Kidney epithelial cell (primary cell): ENCODE measurements around the gene SUPT7L. TPM values are rescaled to one million over a fixed set of nuclear protein-coding genes. Genes with fewer than 3 reads are reported as not detected.

Experiments
- DNase-seq: peaks from one replicate; pipeline ENCODE4 v3.0.0-alpha.2; 2010; ENCODE audit warnings: low read depth
- H3K27me3 ChIP-seq: 2 replicates; pipeline ENCODE4 v1.6.0; 2011; ENCODE audit warnings: low read length; ENCODE audit not compliant: control insufficient read depth, insufficient read depth
- H3K36me3 ChIP-seq: 2 replicates; pipeline ENCODE4 v1.5.1; 2011; ENCODE audit warnings: low read length; ENCODE audit not compliant: control insufficient read depth, insufficient read depth
- H3K4me3 ChIP-seq: 2 replicates; pipeline ENCODE4 v1.5.1; 2011; ENCODE audit warnings: low read depth, mild to moderate bottlenecking, control low read depth, low read length
- total RNA-seq: library from RNA; depleted of rRNA; stranded (reverse); fragments of >200 nt; gene quantifications from 2 replicates; pipeline ENCODE4 v1.2.3, GENCODE V29; 2015
- TF ChIP-seq, protein P1 (sequence below): IDR thresholded peaks from 2 replicates; pipeline ENCODE4 v1.5.1; 2011; ENCODE audit warnings: mild to moderate bottlenecking, moderate library complexity, low read length, control low read depth, inconsistent platforms; ENCODE audit not compliant: insufficient read depth, poor library complexity, severe bottlenecking

Gene SUPT7L
- total RNA-seq, 1 donor from 2014 or later, result 25.6 TPM

DNA sequence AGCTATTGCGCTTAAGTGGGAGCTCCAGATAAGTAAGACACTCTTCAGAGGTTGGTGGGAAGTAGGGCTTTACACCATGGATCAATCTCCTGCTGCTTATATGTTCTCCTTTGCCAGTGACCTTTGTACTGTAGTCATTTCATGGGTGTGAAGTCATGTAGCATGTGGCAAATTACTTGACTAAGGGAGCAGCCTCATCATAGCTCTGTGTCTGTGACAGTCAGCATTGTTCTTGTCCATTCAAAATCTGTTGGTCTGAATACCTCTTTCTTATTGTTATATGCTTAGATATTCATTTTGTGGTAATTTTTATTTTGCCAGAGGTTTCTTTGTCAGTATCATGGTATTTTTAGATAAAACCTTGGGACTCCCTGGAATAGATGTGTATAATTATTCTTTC, 18.4 kb upstream of the SUPT7L start:
- Histone ChIP-seq H3K36me3 (peaks cover 2% of the 10 kb centered on the region), H3K27me3 (no peaks in the 10 kb centered on the region), H3K4me3 (no peak overlapping the region)
- TF ChIP-seq, protein P1, sequence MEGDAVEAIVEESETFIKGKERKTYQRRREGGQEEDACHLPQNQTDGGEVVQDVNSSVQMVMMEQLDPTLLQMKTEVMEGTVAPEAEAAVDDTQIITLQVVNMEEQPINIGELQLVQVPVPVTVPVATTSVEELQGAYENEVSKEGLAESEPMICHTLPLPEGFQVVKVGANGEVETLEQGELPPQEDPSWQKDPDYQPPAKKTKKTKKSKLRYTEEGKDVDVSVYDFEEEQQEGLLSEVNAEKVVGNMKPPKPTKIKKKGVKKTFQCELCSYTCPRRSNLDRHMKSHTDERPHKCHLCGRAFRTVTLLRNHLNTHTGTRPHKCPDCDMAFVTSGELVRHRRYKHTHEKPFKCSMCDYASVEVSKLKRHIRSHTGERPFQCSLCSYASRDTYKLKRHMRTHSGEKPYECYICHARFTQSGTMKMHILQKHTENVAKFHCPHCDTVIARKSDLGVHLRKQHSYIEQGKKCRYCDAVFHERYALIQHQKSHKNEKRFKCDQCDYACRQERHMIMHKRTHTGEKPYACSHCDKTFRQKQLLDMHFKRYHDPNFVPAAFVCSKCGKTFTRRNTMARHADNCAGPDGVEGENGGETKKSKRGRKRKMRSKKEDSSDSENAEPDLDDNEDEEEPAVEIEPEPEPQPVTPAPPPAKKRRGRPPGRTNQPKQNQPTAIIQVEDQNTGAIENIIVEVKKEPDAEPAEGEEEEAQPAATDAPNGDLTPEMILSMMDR, result no peak
- DNase-seq, result no peak

DNA sequence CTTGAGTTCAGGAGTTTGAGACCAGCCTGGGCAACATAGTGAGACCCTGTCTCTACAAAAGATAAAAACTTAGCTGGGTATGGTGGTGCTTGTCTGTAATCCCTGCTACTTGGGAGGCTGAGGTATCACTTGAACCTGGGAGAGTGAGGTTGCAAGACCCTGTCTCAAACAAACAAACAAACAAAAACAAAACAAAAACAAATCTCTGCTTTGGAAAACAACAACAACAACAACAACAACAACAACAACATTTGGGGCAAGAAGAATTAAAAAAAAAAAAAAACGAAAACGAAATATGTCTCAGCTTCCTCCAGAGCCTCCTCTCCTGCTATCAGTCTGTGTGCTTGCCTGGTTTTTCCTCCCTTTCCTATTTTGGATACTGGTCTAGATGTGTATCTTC, 17.2 kb upstream of the SUPT7L start:
- no peak for DNase-seq
- Histone ChIP-seq H3K4me3 (no peak overlapping the region), H3K36me3 (peaks cover 2% of the 10 kb centered on the region), H3K27me3 (no peaks in the 10 kb centered on the region)
- TF ChIP-seq, protein P1, result no peak

DNA sequence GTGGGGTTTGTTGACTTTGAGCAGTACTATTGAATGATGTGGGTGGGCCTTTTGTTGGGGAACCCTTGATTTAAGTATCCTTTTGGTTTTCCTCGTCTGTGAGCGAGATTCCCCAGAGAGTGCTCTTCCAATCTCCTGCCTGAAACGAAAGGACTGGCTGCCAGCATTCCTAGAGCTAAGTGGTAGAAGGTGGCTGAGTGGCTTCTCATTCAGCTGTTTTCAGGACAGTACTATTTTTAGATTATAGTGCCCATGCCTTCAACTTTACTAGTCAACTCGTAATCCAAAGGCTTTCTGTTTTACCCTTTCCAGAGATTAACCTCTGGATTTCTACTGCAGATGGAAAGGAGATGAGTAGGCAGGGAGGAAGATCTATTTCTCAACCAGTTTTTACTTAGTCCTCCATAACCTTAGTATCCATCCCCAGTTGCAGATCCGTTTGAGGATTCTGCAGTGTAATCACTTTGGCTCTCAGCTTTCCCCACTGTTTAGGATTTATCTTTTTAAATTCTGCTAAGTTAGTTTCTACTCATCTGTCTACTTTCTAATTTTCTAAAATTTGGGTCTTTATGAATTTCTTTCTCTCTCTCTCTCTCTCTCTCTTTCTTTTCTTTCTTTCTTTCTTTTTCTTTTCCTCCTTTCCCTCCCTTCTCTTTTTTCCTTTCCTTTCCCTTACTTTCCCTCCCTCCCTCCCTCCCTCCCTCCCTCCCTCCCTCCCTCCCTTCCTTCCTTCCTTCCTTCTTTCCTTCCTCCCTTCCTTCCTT, 9.5 kb upstream of the SUPT7L start:
- Histone ChIP-seq H3K36me3 (no peaks in the 10 kb centered on the region), H3K27me3 (no peaks in the 10 kb centered on the region), H3K4me3 (no peak overlapping the region)
- no peak for DNase-seq
- TF ChIP-seq, protein P1, result no peak

DNA sequence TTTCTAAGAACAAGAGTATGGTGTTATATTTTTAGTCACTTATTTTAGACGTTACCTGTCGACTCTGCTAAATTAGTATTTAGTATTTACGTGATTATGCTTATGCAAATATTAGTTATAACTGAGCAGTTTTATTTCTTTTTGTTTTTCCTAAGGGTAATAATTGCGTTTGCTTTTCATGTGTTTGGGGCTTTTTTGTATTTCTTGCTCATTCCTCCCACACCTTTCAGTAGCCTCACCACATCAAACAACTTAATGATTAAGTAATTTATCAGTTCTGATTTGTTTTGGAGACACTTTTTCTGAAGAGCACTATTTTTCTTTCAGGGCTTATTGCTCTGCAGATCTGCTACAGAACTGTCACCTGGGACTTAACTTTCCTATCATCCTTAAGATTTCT, 7.8 kb upstream of the SUPT7L start:
- no peaks in the 10 kb centered on the region for H3K27me3 ChIP-seq
- TF ChIP-seq, protein P1, result no peak
- DNase-seq, result no peak
- no peak overlapping the region for H3K4me3 ChIP-seq
- no peaks in the 10 kb centered on the region for H3K36me3 ChIP-seq

DNA sequence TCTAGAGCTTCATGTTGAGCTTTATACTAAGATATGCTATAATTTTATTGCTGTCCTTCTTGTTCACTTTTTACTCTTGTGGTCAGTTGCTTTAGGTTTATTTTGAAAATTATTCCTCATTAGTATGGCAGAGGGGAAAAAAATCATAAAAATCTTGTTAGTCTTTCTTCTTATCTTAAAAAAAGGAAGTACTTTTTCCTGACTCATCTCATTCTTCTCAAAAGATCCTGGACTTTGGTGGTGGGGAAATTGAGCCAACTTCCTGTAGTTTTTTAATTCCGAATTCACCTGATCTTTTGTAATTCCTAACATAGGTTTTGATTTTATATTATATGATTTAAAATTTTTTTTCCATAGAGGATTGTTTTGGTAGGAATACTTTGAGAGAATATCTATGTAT, 4.0 kb upstream of the SUPT7L start:
- no peak overlapping the region for H3K4me3 ChIP-seq
- TF ChIP-seq, protein P1, result no peak
- H3K27me3 ChIP-seq, result no peaks in the 10 kb centered on the region
- no peak for DNase-seq
- H3K36me3 ChIP-seq, result no peaks in the 10 kb centered on the region
